Measurements from ENCODE around the gene SMIM41. TPM values are rescaled to one million over a fixed set of nuclear protein-coding genes. Genes with fewer than 3 reads are reported as not detected.

Gene SMIM41
- total RNA-seq, 4 donors from 2014 or later = 2.1 to 26.6 (median 5.6) TPM

- intact Hi-C loops (cut with DNase I) = no loop called here
- H3K36me3 ChIP-seq = peaks cover 0 to 11% (median 2%) of the 10 kb centered on the region in 4 donors
- H3K27ac ChIP-seq (replicated peaks in 1 of 4) = peak overlapping the region; percentile 54 to 76 (median 66)
- TF ChIP-seq POLR2AphosphoS5 (IDR thresholded peaks at IDR 0.05) (peak; percentile 54 to 61), POLR2A (IDR thresholded peaks at IDR 0.05; ENCODE audit: low read depth) (no peak)
- H3K4me3 ChIP-seq = no peak overlapping the region
- no peak for DNase-seq (ENCODE audit: extremely low spot score)
- peaks cover 10 to 39% (median 29%) of the 10 kb centered on the region in 4 donors for H3K4me1 ChIP-seq
- WGBS = 72% methylated on average over 6 of the region's 12 CpGs
- H3K27me3 ChIP-seq = no peaks in the 10 kb centered on the region
- no peaks in the 10 kb centered on the region for H3K9me3 ChIP-seq
These were observed 15.4 kb upstream of the SMIM41 start for GRCh38 chr12:52063981-52064649.

GRCh38 chr12:52066346-52067080 is 13.0 kb upstream of the SMIM41 start:
- Histone ChIP-seq H3K4me3 (no peak overlapping the region), H3K36me3 (no peaks in the 10 kb centered on the region), H3K9me3 (no peaks in the 10 kb centered on the region), H3K27ac (replicated peaks in 1 of 4) (no peak overlapping the region), H3K4me1 (peaks cover 21 to 52% (median 43%) of the 10 kb centered on the region in 4 donors), H3K27me3 (no peaks in the 10 kb centered on the region)
- 51% methylated on average over 6 of the region's 8 CpGs for WGBS
- DNase-seq (ENCODE audit: extremely low spot score) = no peak
- intact Hi-C loops (cut with DNase I) = no loop called here
- TF ChIP-seq POLR2A (IDR thresholded peaks at IDR 0.05; ENCODE audit: low read depth) (no peak), POLR2AphosphoS5 (IDR thresholded peaks at IDR 0.05) (no peak), CTCF (IDR thresholded peaks at IDR 0.05) (no peak), EP300 (IDR thresholded peaks at IDR 0.05) (no peak)

- Histone ChIP-seq H3K36me3 (peaks cover 0 to 4% (median under 1%) of the 10 kb centered on the region in 4 donors), H3K27ac (replicated peaks in 1 of 4) (no peak overlapping the region), H3K27me3 (no peaks in the 10 kb centered on the region), H3K4me1 (peaks cover 22 to 56% (median 46%) of the 10 kb centered on the region in 4 donors), H3K9me3 (no peaks in the 10 kb centered on the region), H3K4me3 (no peak overlapping the region)
- no peak for TF ChIP-seq POLR2AphosphoS5 (IDR thresholded peaks at IDR 0.05)
- no peak for TF ChIP-seq EP300 (IDR thresholded peaks at IDR 0.05)
- no peak for DNase-seq (ENCODE audit: extremely low spot score)
- WGBS = 77% methylated on average over 3 of the region's 3 CpGs
- intact Hi-C loops (cut with DNase I) = no loop called here
These were observed 12.5 kb upstream of the SMIM41 start for GRCh38 chr12:52067081-52067374.

- TF ChIP-seq EP300 (IDR thresholded peaks at IDR 0.05) (no peak), CTCF (IDR thresholded peaks at IDR 0.05) (peak; percentile 71 to 84 (median 75)), POLR2AphosphoS5 (IDR thresholded peaks at IDR 0.05) (peak; percentile 91 to 95), POLR2A (IDR thresholded peaks at IDR 0.05; ENCODE audit: low read depth) (peak; percentile 66)
- WGBS = under 1% methylated on average over 48 of the region's 60 CpGs
- H3K36me3 ChIP-seq = peaks cover 0 to 24% (median 22%) of the 10 kb centered on the region in 4 donors
- no peaks in the 10 kb centered on the region for H3K9me3 ChIP-seq
- intact Hi-C loops (cut with DNase I) = no loop called here
- H3K27ac ChIP-seq (replicated peaks in 1 of 4) = peak within 1 kb of the TSS; percentile 86 to 93 (median 90)
- H3K27me3 ChIP-seq = no peaks in the 10 kb centered on the region
- H3K4me1 ChIP-seq = peaks cover 26 to 52% (median 45%) of the 10 kb centered on the region in 4 donors
- peak; percentile 97 for DNase-seq (ENCODE audit: extremely low spot score)
- peak within 1 kb of the TSS; percentile 86 to 95 (median 92) for H3K4me3 ChIP-seq
These were observed 9.9 kb upstream of the SMIM41 start, which contains the start of gene ATG101 for GRCh38 chr12:52069327-52070184. Gene ATG101, plus strand, starts transcription at chr12:52069978. Its CDS starts 3,673 bp downstream, at chr12:52073651.

GRCh38 chr12:52070185-52070925 is 9.1 kb upstream of the SMIM41 start:
- intact Hi-C loops (cut with DNase I) = no loop called here
- no peaks in the 10 kb centered on the region for H3K27me3 ChIP-seq
- 10% methylated on average over 17 of the region's 37 CpGs for WGBS
- H3K9me3 ChIP-seq = no peaks in the 10 kb centered on the region
- H3K36me3 ChIP-seq = peaks cover 0 to 32% (median 28%) of the 10 kb centered on the region in 4 donors
- TF ChIP-seq CTCF (IDR thresholded peaks at IDR 0.05) = no peak
- no peak for TF ChIP-seq POLR2A (IDR thresholded peaks at IDR 0.05; ENCODE audit: low read depth)
- no peak for TF ChIP-seq EP300 (IDR thresholded peaks at IDR 0.05)
- TF ChIP-seq POLR2AphosphoS5 (IDR thresholded peaks at IDR 0.05) = no peak
- H3K4me3 ChIP-seq = peak overlapping the region; percentile 86 to 95 (median 92)
- peak overlapping the region; percentile 86 to 93 (median 90) for H3K27ac ChIP-seq (replicated peaks in 1 of 4)
- peaks cover 34 to 60% (median 51%) of the 10 kb centered on the region in 4 donors for H3K4me1 ChIP-seq
- no peak for DNase-seq (ENCODE audit: extremely low spot score)
